Duodenal mucosa (tissue), 2 donors: ENCODE data around the gene NBEA.

Source experiments
- H3K27ac ChIP-seq: one replicate; pipeline ENCODE4 v1.7.0; 2013; ENCODE audit warnings: low read depth, low read length
- H3K27me3 ChIP-seq, 2 donors: one replicate each; pipeline ENCODE4 v1.7.0; 2013; ENCODE audit warnings: low read length in 2 of 2, control low read depth in 1 of 2; ENCODE audit not compliant: insufficient read depth in 2 of 2, control insufficient read depth in 1 of 2
- H3K36me3 ChIP-seq, 2 donors: one replicate each; pipeline ENCODE4 v1.7.0; 2013; ENCODE audit warnings: low read length in 2 of 2, control low read depth in 1 of 2; ENCODE audit not compliant: insufficient read depth in 2 of 2, control insufficient read depth in 1 of 2
- H3K4me1 ChIP-seq, 2 donors: one replicate each; pipeline ENCODE4 v1.7.0; 2013; ENCODE audit warnings: low read length in 2 of 2, control low read depth in 1 of 2; ENCODE audit not compliant: insufficient read depth in 2 of 2, control insufficient read depth in 1 of 2
- H3K4me3 ChIP-seq, 2 donors: one replicate each; pipeline ENCODE4 v1.7.0; 2013; ENCODE audit warnings: low read length in 2 of 2, low read depth in 1 of 2
- H3K9ac ChIP-seq, 2 donors: one replicate each; pipeline ENCODE4 v1.7.0; 2013; ENCODE audit warnings: low read length in 2 of 2, low read depth in 1 of 2
- H3K9me3 ChIP-seq, 2 donors: one replicate each; pipeline ENCODE4 v1.7.0; 2013; ENCODE audit warnings: low read length in 2 of 2, control low read depth in 1 of 2; ENCODE audit not compliant: control insufficient read depth in 1 of 2

Gene NBEA

GRCh38 chr13:35129500-35129899 is 187.4 kb downstream of the NBEA start:
- Histone ChIP-seq H3K4me3 (no peak overlapping the region), H3K27me3 (no peaks in the 10 kb centered on the region), H3K36me3 (no peaks in the 10 kb centered on the region), H3K4me1 (no peaks in the 10 kb centered on the region), H3K9me3 (no peaks in the 10 kb centered on the region), H3K9ac (no peak overlapping the region), H3K27ac (no peak overlapping the region)

DNA sequence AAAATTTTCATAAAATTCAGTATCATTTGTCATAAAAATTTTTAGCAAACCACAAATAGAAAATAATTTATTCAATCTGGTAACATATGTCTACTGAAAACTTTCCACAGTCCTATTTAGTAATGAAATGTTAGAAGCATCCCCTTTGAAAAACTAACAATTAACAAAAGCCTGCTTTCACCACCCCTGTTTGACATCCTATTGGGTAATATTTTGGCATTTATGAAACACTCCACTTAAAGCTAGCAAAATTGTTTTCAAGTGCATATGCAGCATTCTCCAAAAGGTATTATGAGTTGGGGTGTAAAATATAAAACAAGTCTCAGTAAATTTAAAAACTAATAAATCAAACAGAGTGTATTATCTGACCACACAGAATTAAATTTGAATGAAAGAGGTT is 189.4 kb downstream of the NBEA start:
- no peaks in the 10 kb centered on the region for H3K27me3 ChIP-seq
- no peaks in the 10 kb centered on the region for H3K9me3 ChIP-seq
- no peaks in the 10 kb centered on the region for H3K4me1 ChIP-seq
- no peak overlapping the region for H3K27ac ChIP-seq
- no peaks in the 10 kb centered on the region for H3K36me3 ChIP-seq
- no peak overlapping the region for H3K4me3 ChIP-seq
- H3K9ac ChIP-seq: no peak overlapping the region

- H3K27ac ChIP-seq: no peak overlapping the region
- H3K36me3 ChIP-seq: no peaks in the 10 kb centered on the region
- no peak overlapping the region for H3K4me3 ChIP-seq
- H3K9ac ChIP-seq: no peak overlapping the region
- H3K9me3 ChIP-seq: no peaks in the 10 kb centered on the region
- no peaks in the 10 kb centered on the region for H3K4me1 ChIP-seq
- no peaks in the 10 kb centered on the region for H3K27me3 ChIP-seq
Measured at GRCh38 chr13:35136585-35136984, 194.5 kb downstream of the NBEA start.

- Histone ChIP-seq H3K4me1 (no peaks in the 10 kb centered on the region), H3K4me3 (no peak overlapping the region), H3K27me3 (no peaks in the 10 kb centered on the region), H3K36me3 (no peaks in the 10 kb centered on the region), H3K9me3 (no peaks in the 10 kb centered on the region), H3K27ac (no peak overlapping the region), H3K9ac (no peak overlapping the region)
Measured at GRCh38 chr13:35139591-35139990, 197.5 kb downstream of the NBEA start.

- Histone ChIP-seq H3K27me3 (no peaks in the 10 kb centered on the region), H3K4me1 (no peaks in the 10 kb centered on the region), H3K9ac (no peak overlapping the region), H3K9me3 (no peaks in the 10 kb centered on the region), H3K36me3 (no peaks in the 10 kb centered on the region), H3K27ac (no peak overlapping the region), H3K4me3 (no peak overlapping the region)
Measured at GRCh38 chr13:35140321-35140720, 198.3 kb downstream of the NBEA start.

DNA sequence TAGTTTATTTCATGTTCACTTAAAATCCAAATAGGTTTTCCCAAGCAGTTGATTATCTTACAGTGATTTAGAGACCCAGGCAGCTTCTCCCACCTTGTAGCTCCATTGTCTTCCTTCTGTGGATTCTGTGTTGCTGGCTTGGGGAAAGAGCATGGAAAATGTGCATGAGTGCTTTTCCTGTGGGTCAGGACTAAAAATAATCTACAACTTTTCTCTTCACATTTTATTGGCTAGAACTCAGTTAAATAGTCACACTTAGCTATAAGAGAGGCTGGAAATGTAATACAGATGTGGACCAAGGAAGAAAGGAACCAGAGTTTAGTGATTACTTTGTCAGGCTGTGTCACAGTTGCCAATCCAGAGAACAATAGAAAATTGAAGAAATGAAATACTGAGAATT is 198.8 kb downstream of the NBEA start:
- Histone ChIP-seq H3K9me3 (no peaks in the 10 kb centered on the region), H3K27ac (no peak overlapping the region), H3K36me3 (no peaks in the 10 kb centered on the region), H3K27me3 (no peaks in the 10 kb centered on the region), H3K4me3 (no peak overlapping the region), H3K9ac (no peak overlapping the region), H3K4me1 (no peaks in the 10 kb centered on the region)

DNA sequence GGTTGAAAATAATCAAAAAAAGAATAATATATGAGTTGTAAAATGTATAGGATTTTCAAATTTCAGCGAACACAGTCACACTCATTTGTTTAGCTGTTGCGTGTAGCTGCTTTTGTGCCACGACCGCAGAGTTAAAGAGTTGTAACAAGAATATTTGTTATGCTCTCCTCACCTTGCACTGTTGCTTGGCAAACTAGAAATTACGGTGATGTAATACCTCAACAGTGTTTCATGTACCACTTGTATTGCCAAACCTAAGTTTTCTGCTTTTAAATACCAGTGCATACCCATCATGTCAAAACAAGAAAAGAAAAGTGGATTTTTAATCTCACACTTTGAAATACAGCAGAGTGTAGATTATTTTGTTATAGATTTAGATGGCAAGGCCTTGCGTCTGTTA is 201.1 kb downstream of the NBEA start:
- Histone ChIP-seq H3K9ac (no peak overlapping the region), H3K36me3 (no peaks in the 10 kb centered on the region), H3K4me3 (no peak overlapping the region), H3K4me1 (no peaks in the 10 kb centered on the region), H3K9me3 (no peaks in the 10 kb centered on the region), H3K27ac (no peak overlapping the region), H3K27me3 (no peaks in the 10 kb centered on the region)

GRCh38 chr13:35144166-35144890 is 202.3 kb downstream of the NBEA start:
- no peak overlapping the region for H3K27ac ChIP-seq
- H3K36me3 ChIP-seq: no peaks in the 10 kb centered on the region
- H3K4me3 ChIP-seq: no peak overlapping the region
- H3K9ac ChIP-seq: no peak overlapping the region
- no peaks in the 10 kb centered on the region for H3K4me1 ChIP-seq
- no peaks in the 10 kb centered on the region for H3K9me3 ChIP-seq
- no peaks in the 10 kb centered on the region for H3K27me3 ChIP-seq

GRCh38 chr13:35146686-35147085 is 204.6 kb downstream of the NBEA start:
- no peaks in the 10 kb centered on the region for H3K4me1 ChIP-seq
- no peak overlapping the region for H3K9ac ChIP-seq
- H3K27ac ChIP-seq: no peak overlapping the region
- H3K36me3 ChIP-seq: no peaks in the 10 kb centered on the region
- H3K27me3 ChIP-seq: no peaks in the 10 kb centered on the region
- no peaks in the 10 kb centered on the region for H3K9me3 ChIP-seq
- H3K4me3 ChIP-seq: no peak overlapping the region

DNA sequence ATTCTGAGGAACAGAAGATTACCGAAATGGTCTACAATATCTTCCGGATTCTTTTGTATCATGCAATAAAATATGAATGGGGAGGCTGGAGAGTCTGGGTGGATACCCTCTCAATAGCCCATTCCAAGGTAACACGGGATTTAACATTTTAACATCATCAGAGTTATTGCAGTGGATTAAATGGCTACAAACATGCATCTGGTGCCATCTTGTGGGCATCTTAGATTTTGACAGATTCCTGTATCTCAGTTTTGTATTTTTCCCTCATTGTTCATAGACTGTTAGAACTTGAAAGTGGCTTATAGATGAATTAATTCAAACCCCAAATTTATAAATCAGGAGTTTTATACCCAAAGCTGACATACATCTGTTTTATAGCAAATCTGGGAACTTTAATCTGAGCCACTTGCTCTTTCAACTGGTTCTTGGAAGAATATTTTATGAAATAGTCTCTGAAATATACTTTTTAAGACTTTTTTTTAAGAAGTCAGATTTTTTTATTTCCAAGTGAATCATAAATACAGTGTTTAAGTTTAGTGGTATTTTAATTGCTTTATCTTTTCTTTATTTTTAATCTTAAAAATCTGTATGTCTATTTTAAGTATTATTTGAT is 215.2 kb downstream of the NBEA start:
- H3K27me3 ChIP-seq: no peaks in the 10 kb centered on the region
- H3K4me1 ChIP-seq: no peaks in the 10 kb centered on the region
- no peak overlapping the region for H3K4me3 ChIP-seq
- H3K9ac ChIP-seq: no peak overlapping the region
- H3K9me3 ChIP-seq: no peaks in the 10 kb centered on the region
- no peak overlapping the region for H3K27ac ChIP-seq
- no peaks in the 10 kb centered on the region for H3K36me3 ChIP-seq
